HS-5 (cell line): ENCODE data around the gene CREB1.
"Not testable (repeated sequence)": the region's sequence is repeated elsewhere in the genome, so short reads cannot be mapped to it uniquely, and the experiment has no call there.

Source experiments
- DNase-seq: peaks from one replicate; pipeline ENCODE4 v3.0.0-alpha.2; 2012; ENCODE audit warnings: low read depth

CREB1 gene

DNA sequence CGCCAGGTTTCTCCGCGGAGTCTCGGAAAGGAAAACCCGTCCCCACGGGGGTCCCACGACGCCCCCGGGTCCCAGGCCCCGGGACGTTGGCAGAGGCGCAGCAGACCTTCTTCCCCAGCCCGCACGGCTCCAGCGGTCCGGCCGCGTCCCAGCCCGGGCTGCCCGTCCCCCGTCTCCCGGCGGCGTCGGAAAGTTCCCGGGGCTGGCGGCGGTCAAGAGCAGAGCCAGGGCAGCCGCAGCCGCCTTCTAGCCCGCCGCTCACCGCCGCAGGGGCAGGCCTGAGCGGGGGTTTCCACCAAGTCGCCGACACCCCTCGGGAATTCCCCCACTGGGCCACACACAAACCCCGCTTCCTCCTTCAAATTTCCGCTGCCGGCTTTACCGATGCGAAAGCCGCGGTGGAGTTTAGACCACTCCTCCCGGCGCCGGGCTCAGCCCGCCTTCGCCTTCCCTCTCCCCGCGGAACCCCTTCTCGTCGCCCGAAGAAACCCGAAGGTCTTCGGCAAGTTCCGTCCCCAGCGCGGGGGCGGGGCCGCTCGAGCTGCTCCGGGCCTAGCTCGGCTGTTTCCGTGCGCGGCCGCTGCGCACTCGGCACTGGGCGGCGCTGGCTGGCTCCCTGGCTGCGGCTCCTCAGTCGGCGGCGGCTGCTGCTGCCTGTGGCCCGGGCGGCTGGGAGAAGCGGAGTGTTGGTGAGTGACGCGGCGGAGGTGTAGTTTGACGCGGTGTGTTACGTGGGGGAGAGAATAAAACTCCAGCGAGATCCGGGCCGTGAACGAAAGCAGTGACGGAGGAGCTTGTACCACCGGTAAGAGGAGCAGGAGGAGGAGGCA is at the start of gene CREB1:
TSS of gene CREB1 (plus strand) at position 633 of the 830 bp plus-strand sequence. CDS start 25,674 bp downstream, outside the sequence.
- DNase-seq, result peak; percentile 94

GRCh38 chr2:207480521-207481040 is 49.2 kb upstream of the CREB1 start:
- DNase-seq, result no peak

DNA sequence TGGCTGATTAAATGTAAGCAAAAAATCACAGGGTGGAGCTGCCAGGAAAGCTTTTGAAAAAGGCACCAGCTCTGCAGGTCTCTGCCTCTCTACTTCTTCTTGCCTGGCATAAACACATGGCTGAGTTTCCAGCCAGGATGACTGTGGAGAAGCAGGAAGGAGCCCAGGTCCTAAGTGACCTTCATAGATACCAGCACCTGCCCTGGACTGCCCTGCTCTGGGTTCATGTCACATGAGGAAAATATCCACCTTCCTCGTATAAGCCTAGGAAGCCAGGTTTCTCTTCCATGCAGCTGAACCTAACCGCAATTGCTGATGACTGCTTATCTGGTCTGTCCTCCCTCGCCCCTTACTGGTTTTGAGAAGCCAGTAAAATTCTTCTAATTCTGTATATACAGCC is 47.8 kb upstream of the CREB1 start:
- DNase-seq, result no peak

DNA sequence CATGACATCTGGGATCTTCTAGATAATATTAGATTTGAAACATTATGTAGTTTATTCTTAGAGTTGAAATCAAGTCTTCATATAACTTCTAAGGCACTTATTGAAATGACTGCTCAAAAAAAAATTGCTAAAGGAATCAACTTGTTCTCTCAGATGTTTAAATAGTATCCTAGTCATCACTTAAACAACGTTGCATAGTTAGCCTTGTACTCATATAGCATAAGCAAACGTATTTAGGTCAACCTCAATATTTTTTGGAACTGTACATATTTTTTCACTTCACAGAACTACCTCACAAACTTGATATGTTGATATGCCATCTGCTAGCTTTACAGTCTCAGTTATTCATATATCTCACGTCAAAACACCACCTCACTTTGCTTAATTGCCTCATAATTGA is 47.1 kb upstream of the CREB1 start:
- DNase-seq, result peak; percentile 69

DNA sequence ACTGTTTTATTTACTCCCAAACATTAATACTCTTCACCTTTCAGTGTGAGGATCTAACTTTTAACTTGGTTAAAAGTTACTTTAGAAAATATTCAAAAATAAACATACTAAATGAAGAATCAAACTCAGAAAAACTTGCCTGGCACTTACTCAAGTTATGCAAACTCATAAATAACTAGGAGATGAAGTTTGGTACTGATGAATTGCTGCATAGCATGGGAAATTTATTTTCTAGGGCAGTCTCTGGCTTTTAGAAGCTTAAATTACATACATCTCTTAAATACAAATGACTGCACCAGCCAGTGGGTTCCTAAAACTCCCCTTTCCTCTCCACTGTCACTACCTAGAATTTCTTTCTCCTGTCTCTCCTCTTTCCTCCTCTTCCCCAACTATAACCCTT is 46.7 kb upstream of the CREB1 start:
- no peak for DNase-seq

DNA sequence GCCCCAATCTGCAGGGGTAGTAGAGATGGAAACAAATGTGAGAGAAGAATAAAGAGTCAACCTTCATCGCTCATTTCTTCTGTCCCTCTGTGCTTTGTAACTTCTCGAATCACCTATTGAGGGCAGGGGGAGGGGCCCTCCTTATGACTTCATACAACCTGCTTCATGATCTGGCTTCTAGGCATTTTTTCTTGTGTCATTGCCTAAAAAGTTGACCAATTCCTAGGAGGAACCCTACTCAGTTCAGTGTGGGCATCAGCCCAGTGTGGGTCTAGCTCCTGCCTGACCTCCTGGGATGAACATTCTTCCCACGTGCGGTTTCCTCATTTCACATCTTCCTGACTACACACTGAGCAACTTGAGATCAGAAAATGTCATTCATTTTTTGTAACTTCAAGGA is 46.3 kb upstream of the CREB1 start:
- DNase-seq, result peak; percentile 83

- DNase-seq, result no peak
Observed at GRCh38 chr2:207484444-207485391, 45.0 kb upstream of the CREB1 start.

DNA sequence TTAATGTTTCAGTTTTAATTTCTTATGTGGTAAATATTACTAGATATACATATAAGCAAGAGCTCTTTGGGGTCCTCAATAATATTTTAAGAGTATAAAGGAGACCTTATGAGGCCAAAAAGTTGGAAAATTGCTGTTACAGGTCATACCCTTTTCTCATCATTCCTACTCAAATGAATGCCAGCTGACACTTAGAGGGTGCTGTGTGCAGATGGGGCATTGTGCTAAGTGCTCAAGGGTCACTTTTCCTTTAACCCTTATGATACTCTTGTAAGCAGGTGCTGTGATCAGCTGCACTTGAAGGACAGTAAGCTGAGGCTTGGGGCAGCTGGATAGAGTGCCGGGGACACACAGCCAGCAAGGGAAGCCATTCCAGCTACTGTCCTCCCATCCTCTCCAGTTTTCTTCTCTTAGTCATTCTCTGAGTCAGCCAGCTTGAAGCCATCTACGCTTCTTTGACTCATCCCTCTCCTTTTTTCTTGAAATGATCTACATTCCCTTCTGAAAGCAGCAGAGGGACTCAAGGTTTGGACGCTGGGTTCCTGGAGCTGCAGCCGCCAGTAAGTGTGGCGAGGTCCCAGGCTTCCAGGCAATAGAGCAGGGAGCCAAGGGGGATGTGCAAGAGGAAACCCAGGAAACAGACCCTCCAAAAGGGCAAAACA is 42.0 kb upstream of the CREB1 start:
- DNase-seq, result peak; percentile 94

DNA sequence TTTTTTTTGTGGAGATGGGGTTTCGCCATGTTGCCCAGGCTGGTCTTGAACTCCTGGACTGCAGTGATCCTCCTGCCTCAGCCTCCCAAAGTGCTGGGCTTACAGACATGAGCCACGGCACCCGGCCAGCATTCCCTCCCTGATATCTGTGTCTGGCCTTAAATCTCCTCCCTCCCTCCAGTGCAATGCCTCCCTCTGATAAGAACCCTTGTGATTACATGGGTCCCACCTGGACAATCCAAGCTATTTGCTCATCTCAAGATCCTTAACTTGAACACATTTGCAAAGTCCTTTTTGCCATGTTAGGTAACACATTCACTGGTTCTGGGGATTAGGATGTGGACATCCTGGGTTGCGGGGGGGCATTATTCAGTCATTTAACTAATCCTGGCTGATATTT is 40.5 kb upstream of the CREB1 start:
- DNase-seq, result no peak

DNA sequence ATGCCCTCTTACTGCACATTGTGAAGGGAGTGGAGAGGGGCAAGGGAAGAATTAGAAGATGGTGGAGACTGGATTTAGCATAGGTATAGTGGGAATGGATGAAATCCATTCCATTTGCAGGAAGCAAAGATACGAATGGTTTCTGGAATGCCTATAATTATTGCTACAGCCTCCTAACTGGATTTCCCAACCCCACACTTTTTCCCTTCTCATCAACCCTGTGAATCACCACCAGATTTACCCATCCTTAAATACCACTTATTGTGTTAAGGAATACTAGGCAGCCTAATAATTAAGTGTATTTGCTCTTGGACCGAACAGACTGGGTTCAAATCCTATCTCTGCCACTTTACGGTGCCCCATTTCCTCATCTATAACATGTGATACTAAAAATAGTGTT is 39.3 kb upstream of the CREB1 start:
- no peak for DNase-seq

- no peak for DNase-seq
Observed at GRCh38 chr2:207491086-207491485, 38.7 kb upstream of the CREB1 start.

DNA sequence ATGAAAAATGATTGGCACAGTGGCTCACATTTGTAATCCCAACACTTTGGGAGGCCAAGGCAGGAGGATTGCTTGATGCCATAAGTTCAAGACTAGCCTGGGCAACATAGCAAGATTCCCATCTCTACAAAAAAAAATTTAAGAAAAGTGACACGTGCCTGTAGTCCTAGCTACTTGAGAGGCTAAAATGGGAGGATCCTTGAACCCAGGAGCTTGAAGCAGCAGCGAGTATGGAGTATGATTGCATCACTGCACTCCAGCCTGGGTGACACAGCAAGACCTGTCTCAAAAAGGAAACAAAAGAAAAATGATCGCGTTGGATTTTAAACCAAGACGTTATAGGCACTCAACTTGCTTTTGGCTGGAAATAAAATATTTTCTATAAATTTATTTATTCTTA is 37.8 kb upstream of the CREB1 start:
- DNase-seq, result no peak

GRCh38 chr2:207492461-207492860 is 37.3 kb upstream of the CREB1 start:
- no peak for DNase-seq

GRCh38 chr2:207494137-207494536 is 35.6 kb upstream of the CREB1 start:
- DNase-seq, result no peak

GRCh38 chr2:207496936-207497335 is 32.8 kb upstream of the CREB1 start:
- not testable (repeated sequence) for DNase-seq

GRCh38 chr2:207497596-207497995 is 32.2 kb upstream of the CREB1 start:
- no peak for DNase-seq

- DNase-seq, result no peak
Observed at GRCh38 chr2:207498427-207498826, 31.3 kb upstream of the CREB1 start.

DNA sequence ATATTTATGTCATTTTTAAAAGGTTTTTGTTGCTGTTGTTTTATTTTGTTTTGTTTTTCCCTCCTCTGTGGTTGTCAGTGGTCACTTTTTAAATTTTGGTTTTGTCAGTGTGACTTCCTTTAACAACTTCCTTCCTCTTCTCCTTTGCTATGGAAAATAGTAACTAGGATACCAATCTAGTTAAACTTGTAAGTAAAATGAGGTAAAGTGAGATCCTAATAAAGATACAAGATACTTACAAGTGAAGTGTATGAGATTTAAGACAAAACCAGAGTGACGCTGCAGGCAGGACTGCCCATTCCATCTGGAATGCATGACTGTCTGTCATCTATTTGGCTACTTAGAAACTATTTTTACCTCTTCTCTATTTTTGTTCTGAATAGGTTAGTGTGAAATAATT is 30.6 kb upstream of the CREB1 start:
- DNase-seq, result no peak

DNA sequence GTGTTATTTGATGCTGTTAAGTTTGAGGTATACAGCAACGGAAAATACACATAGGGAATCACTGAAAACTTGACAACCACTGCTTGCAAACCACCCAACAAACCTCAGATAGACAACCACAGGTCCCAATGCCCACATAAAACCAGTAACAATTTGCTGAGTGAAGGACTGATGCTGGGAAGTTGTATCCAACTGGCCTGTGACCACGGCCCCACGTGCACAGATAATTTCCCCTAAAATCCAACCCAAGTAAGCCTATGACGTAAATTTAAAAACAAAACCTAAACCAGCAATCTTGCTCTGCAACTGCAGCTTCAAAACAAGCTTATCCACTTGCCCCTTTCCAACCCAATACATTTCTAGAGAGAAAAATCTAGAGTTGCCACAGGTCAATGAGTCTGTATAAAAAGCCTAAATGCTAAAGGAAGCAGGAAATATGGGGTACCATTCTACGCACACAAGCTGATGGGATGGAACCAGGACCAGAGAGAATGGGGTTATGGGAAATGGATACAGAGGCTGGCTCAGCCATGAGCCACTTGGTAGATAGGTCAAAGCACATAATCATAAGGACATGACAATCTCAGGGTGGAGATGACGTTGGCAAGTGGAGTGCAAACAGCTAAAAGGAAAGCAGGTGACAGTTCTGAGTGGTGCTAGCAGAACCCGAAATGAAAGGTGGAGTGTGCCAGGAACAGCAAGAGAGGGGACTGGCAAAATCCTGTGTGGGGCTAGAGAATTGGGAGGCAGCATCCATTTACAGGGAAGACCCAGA is 27.8 kb upstream of the CREB1 start:
- no peak for DNase-seq

DNA sequence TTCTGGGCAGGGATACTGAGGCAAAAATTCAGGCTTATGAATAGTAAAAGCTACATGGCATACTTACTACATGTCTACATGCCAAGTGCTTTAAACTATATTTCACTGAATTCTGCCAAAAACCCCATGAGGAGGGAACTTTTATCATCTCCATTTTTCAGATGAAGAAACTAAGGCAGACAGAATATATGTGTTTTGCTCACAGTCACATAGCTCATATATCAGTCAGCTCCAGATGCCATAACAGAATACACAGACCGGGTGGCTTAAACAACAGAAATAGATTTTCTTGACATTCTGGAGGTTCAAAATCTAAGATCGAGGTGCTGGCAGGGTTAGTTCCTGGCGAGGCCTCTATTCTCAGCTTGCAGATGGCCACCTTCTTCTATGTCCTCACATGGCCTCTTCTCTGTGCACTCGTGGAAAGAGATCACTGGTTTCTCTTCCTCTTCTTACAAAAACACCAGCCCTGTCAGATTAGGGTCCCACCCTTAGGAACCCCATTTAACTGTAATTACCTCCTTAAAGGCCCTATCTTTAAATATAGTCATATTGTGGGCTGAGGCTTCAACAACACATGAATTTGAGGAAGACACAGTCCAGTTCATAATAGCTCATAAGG is 27.1 kb upstream of the CREB1 start:
- DNase-seq, result no peak

DNA sequence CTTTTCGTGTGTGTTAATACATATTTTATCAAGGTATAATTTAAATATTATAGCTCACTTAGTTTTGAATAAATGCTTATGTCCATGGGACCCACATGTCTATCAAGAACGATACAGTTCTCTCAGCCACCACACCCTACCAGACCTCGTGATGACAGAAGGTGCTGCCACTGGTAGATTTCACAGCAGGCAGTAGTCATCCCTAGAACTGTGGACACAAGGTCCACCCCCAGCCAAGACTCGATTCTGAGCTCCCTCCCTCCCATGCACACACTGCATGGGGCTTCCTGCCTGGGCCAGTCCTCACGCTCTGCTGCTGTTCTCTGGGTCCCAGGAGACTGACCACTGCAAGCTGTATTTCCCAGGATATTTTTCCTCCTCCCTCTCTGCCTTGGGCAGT is 26.5 kb upstream of the CREB1 start:
- no peak for DNase-seq
